GM19238 (cell line): ENCODE results near the gene SIGLEC10.
"Not testable (repeated sequence)": the region's sequence is repeated elsewhere in the genome, so short reads cannot be mapped to it uniquely, and the experiment has no call there.

Experiments used
- DNase-seq: peaks from one replicate; pipeline ENCODE4 v3.0.0; 2011; ENCODE audit warnings: low spot score; ENCODE audit not compliant: insufficient read length

Gene SIGLEC10

GRCh38 chr19:51440846-51441409, 23.5 kb upstream of the SIGLEC10 start:
- no peak for DNase-seq

- no peak for DNase-seq
Measured at GRCh38 chr19:51440052-51440451, 22.6 kb upstream of the SIGLEC10 start.

GRCh38 chr19:51439021-51439465, 21.6 kb upstream of the SIGLEC10 start:
- no peak for DNase-seq

GRCh38 chr19:51434456-51434855, 17.0 kb upstream of the SIGLEC10 start:
- DNase-seq: no peak

- no peak for DNase-seq
Measured at GRCh38 chr19:51433043-51433442, 15.6 kb upstream of the SIGLEC10 start.

GRCh38 chr19:51431124-51431523, 13.7 kb upstream of the SIGLEC10 start:
- DNase-seq: no peak

GRCh38 chr19:51430221-51430620, 12.8 kb upstream of the SIGLEC10 start:
- no peak for DNase-seq

GRCh38 chr19:51427201-51427600, 9.8 kb upstream of the SIGLEC10 start:
- no peak for DNase-seq

GRCh38 chr19:51422053-51422448, 4.6 kb upstream of the SIGLEC10 start:
- peak; percentile 78 for DNase-seq

- no peak for DNase-seq
Measured at GRCh38 chr19:51421229-51422052, 4.0 kb upstream of the SIGLEC10 start.

GRCh38 chr19:51420511-51420910, 3.1 kb upstream of the SIGLEC10 start:
- not testable (repeated sequence) for DNase-seq

- DNase-seq: no peak
Measured at GRCh38 chr19:51418707-51419106, 1.3 kb upstream of the SIGLEC10 start.

GRCh38 chr19:51417810-51418157, 342 bp upstream of the SIGLEC10 start:
- DNase-seq: no peak

GRCh38 chr19:51416422-51416821, 1.0 kb downstream of the SIGLEC10 start:
- DNase-seq: not testable (repeated sequence)

GRCh38 chr19:51415187-51415586, 2.3 kb downstream of the SIGLEC10 start:
- no peak for DNase-seq

GRCh38 chr19:51410950-51411748, 6.3 kb downstream of the SIGLEC10 start:
- no peak for DNase-seq

GRCh38 chr19:51407511-51408131, 9.8 kb downstream of the SIGLEC10 start:
- no peak for DNase-seq

- no peak for DNase-seq
Measured at GRCh38 chr19:51402117-51402516, 15.3 kb downstream of the SIGLEC10 start.

GRCh38 chr19:51399936-51400335, 17.5 kb downstream of the SIGLEC10 start:
- DNase-seq: not testable (repeated sequence)

GRCh38 chr19:51399231-51399630, 18.2 kb downstream of the SIGLEC10 start:
- DNase-seq: no peak

- DNase-seq: no peak
Measured at GRCh38 chr19:51398096-51398704, 19.2 kb downstream of the SIGLEC10 start.
